ENCODE results near the gene AGBL4. TPM values are rescaled to one million over a fixed set of nuclear protein-coding genes. Genes with fewer than 3 reads are reported as not detected.
A peak's percentile ranks its signal among the peaks of the same experiment; 100 is the strongest.

The AGBL4 gene
- total and polyA plus RNA-seq, 9 of the 15 experiments (the other 6 are each of a cell fraction or from before 2014, with no cell fraction given), result 0.11 TPM; not detected in 7

- no peak for FAIRE-seq
Measured at GRCh38 chr1:48758976-48759375, 1264.8 kb downstream of the AGBL4 start.

GRCh38 chr1:48757363-48757762, 1266.4 kb downstream of the AGBL4 start:
- no TSS peak for BruUV-seq (replicated peaks)
- intact Hi-C loops (cut with micrococcal nuclease) (no loop called here), in situ Hi-C loops (cut with MboI) (no loop called here)
- H3K9ac ChIP-seq (ENCODE audit: insufficient read depth in 1 of 2, low read depth in 2 of 2, low read length in 2 of 2), result no peak overlapping the region
- no peak for TF ChIP-seq SNRNP70 (optimal IDR thresholded peaks at IDR 0.05; ENCODE audit: low read depth, low read length)
- TF ChIP-seq, protein P1, sequence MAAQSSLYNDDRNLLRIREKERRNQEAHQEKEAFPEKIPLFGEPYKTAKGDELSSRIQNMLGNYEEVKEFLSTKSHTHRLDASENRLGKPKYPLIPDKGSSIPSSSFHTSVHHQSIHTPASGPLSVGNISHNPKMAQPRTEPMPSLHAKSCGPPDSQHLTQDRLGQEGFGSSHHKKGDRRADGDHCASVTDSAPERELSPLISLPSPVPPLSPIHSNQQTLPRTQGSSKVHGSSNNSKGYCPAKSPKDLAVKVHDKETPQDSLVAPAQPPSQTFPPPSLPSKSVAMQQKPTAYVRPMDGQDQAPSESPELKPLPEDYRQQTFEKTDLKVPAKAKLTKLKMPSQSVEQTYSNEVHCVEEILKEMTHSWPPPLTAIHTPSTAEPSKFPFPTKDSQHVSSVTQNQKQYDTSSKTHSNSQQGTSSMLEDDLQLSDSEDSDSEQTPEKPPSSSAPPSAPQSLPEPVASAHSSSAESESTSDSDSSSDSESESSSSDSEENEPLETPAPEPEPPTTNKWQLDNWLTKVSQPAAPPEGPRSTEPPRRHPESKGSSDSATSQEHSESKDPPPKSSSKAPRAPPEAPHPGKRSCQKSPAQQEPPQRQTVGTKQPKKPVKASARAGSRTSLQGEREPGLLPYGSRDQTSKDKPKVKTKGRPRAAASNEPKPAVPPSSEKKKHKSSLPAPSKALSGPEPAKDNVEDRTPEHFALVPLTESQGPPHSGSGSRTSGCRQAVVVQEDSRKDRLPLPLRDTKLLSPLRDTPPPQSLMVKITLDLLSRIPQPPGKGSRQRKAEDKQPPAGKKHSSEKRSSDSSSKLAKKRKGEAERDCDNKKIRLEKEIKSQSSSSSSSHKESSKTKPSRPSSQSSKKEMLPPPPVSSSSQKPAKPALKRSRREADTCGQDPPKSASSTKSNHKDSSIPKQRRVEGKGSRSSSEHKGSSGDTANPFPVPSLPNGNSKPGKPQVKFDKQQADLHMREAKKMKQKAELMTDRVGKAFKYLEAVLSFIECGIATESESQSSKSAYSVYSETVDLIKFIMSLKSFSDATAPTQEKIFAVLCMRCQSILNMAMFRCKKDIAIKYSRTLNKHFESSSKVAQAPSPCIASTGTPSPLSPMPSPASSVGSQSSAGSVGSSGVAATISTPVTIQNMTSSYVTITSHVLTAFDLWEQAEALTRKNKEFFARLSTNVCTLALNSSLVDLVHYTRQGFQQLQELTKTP (IDR thresholded peaks at IDR 0.05; ENCODE audit: low read depth in 1 of 2, partially characterized antibody in 2 of 2), result no peak
- no peak for TF ChIP-seq ZNF24 (IDR thresholded peaks at IDR 0.05)
- no peak for TF ChIP-seq NR0B1 (IDR thresholded peaks at IDR 0.05; ENCODE audit: partially characterized antibody)
- no peak for TF ChIP-seq ZNF644 (tag; IDR thresholded peaks at IDR 0.05; ENCODE audit: low read depth)
- TF ChIP-seq, protein P2, sequence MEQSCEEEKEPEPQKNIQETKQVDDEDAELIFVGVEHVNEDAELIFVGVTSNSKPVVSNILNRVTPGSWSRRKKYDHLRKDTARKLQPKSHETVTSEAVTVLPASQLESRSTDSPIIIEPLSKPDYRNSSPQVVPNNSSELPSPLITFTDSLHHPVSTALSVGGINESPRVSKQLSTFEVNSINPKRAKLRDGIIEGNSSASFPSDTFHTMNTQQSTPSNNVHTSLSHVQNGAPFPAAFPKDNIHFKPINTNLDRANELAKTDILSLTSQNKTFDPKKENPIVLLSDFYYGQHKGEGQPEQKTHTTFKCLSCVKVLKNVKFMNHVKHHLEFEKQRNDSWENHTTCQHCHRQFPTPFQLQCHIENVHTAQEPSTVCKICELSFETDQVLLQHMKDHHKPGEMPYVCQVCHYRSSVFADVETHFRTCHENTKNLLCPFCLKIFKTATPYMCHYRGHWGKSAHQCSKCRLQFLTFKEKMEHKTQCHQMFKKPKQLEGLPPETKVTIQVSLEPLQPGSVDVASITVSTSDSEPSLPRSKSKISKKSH (CRISPR knock-in tag; IDR thresholded peaks at IDR 0.05), result no peak
- no peak overlapping the region for H3K27ac ChIP-seq (ENCODE audit: extremely low read depth, low read depth, low read length)
- FAIRE-seq, result no peak
- no peaks in the 10 kb centered on the region for H3K9me1 ChIP-seq (ENCODE audit: control insufficient read depth, insufficient read depth, low read length)
- WGBS (ENCODE audit: insufficient coverage, low coverage, missing lambda C conversion rate), result 4% methylated on average over 2 of the region's 2 CpGs
- ATAC-seq, result no peak
- no peak overlapping the region for H3K4me2 ChIP-seq (ENCODE audit: insufficient read depth, low read length)
- no peak overlapping the region for H3K4me3 ChIP-seq
- H3K27me3 ChIP-seq (ENCODE audit: control insufficient read depth in 2 of 2, insufficient read depth in 2 of 2, low read length in 2 of 2), result no peaks in the 10 kb centered on the region
- CTCF ChIA-PET (ENCODE audit: low intra/inter-chr PET ratio), result no interaction called here
- H3K79me2 ChIP-seq (ENCODE audit: control insufficient read depth, insufficient read depth, low read length), result no peaks in the 10 kb centered on the region
- DNase-seq (ENCODE audit: extremely low read depth in 1 of 4, low spot score in 3 of 4), result no peak
- no peaks in the 10 kb centered on the region for H3K36me3 ChIP-seq (ENCODE audit: control insufficient read depth, insufficient read depth, low read length)
- no peaks in the 10 kb centered on the region; the same call in 1 of the 2 replicates for H4K20me1 ChIP-seq (replicated peaks; ENCODE audit: control insufficient read depth, insufficient read depth, low read length)
- POLR2A ChIA-PET, result no interaction called here
- no peaks in the 10 kb centered on the region for H3K4me1 ChIP-seq (replicated peaks in 1 of 2; ENCODE audit: control insufficient read depth in 2 of 2, insufficient read depth in 2 of 2, low read length in 2 of 2)
- no peaks in the 10 kb centered on the region for H3K9me3 ChIP-seq (replicated peaks; ENCODE audit: control insufficient read depth, insufficient read depth, low read depth, low read length)
- no peak overlapping the region for H2AFZ ChIP-seq (ENCODE audit: low read depth, low read length)

More at GRCh38 chr1:48758976-48759375, 1264.8 kb downstream of the AGBL4 start:
- Histone ChIP-seq H3K36me3 (ENCODE audit: control insufficient read depth, insufficient read depth, low read length) (no peaks in the 10 kb centered on the region), H2AFZ (ENCODE audit: low read depth, low read length) (no peak overlapping the region), H3K9ac (ENCODE audit: insufficient read depth in 1 of 2, low read depth in 2 of 2, low read length in 2 of 2) (peak overlapping the region in 1 of 2 experiments; percentile 33; a peak in 1 of 4 replicates), H3K4me1 (replicated peaks in 1 of 2; ENCODE audit: control insufficient read depth in 2 of 2, insufficient read depth in 2 of 2, low read length in 2 of 2) (no peaks in the 10 kb centered on the region), H3K9me1 (ENCODE audit: control insufficient read depth, insufficient read depth, low read length) (no peaks in the 10 kb centered on the region), H3K27ac (ENCODE audit: extremely low read depth, low read depth, low read length) (no peak overlapping the region), H3K4me2 (ENCODE audit: insufficient read depth, low read length) (no peak overlapping the region), H3K79me2 (ENCODE audit: control insufficient read depth, insufficient read depth, low read length) (no peaks in the 10 kb centered on the region), H3K4me3 (no peak overlapping the region), H3K9me3 (replicated peaks; ENCODE audit: control insufficient read depth, insufficient read depth, low read depth, low read length) (no peaks in the 10 kb centered on the region), H3K27me3 (ENCODE audit: control insufficient read depth in 2 of 2, insufficient read depth in 2 of 2, low read length in 2 of 2) (no peaks in the 10 kb centered on the region), H4K20me1 (replicated peaks; ENCODE audit: control insufficient read depth, insufficient read depth, low read length) (no peaks in the 10 kb centered on the region; the same call in 1 of the 2 replicates)
- under 1% methylated on average over 18 of the region's 18 CpGs for WGBS (ENCODE audit: insufficient coverage, low coverage, missing lambda C conversion rate)
- in situ Hi-C loops (cut with MboI), result no loop called here
- TF ChIP-seq, protein P3, sequence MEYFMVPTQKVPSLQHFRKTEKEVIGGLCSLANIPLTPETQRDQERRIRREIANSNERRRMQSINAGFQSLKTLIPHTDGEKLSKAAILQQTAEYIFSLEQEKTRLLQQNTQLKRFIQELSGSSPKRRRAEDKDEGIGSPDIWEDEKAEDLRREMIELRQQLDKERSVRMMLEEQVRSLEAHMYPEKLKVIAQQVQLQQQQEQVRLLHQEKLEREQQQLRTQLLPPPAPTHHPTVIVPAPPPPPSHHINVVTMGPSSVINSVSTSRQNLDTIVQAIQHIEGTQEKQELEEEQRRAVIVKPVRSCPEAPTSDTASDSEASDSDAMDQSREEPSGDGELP (CRISPR knock-in tag; IDR thresholded peaks at IDR 0.05; ENCODE audit: borderline replicate concordance), result no peak
- ChIA-PET POLR2A (no interaction called here), CTCF (ENCODE audit: low intra/inter-chr PET ratio) (no interaction called here)
- intact Hi-C loops (cut with micrococcal nuclease), result no loop called here
- DNase-seq (ENCODE audit: extremely low read depth in 1 of 4, low spot score in 3 of 4) (no peak), ATAC-seq (no peak)
- no TSS peak for BruUV-seq (replicated peaks)
